OCI-LY3 (cell line): ENCODE measurements around the gene ACTMAP.

Source experiments
- H2AFZ ChIP-seq: fragments of 200-600, 300-600 bp; shearing (Covaris generic); 2 replicates; pipeline ENCODE4 v1.6.0; 2014; ENCODE audit warnings: antibody characterized with exemption, low read depth, low read length
- H3K27ac ChIP-seq: fragments of 200-600, 300-600 bp; sonication (generic); 2 replicates; pipeline ENCODE4 v1.5.1; 2014; ENCODE audit warnings: mild to moderate bottlenecking, low read length, moderate library complexity, mixed read lengths
- H3K27me3 ChIP-seq: fragments of 200-600, 300-600 bp; sonication (generic); 2 replicates; pipeline ENCODE4 v1.6.1; 2014; ENCODE audit warnings: low read depth, low read length, mixed read lengths
- H3K36me3 ChIP-seq: fragments of 200-600, 300-600 bp; sonication (generic); replicated peaks from 2 replicates; pipeline ENCODE3; 2014; ENCODE audit warnings: low read depth, low read length, mixed read lengths
- H3K4me1 ChIP-seq: fragments of 300-600, 200-600 bp; sonication (generic); 2 replicates; pipeline ENCODE4 v1.6.1; 2014; ENCODE audit warnings: low read length, mixed read lengths
- H3K4me2 ChIP-seq: fragments of 200-600, 300-600 bp; sonication (generic); 2 replicates; pipeline ENCODE4 v1.6.1; 2014; ENCODE audit warnings: low read length, mixed read lengths
- H3K4me3 ChIP-seq: fragments of 300-600, 200-600 bp; sonication (generic); 2 replicates; pipeline ENCODE4 v1.5.1; 2014; ENCODE audit warnings: antibody characterized with exemption, mild to moderate bottlenecking, low read length, moderate library complexity
- H3K79me2 ChIP-seq: fragments of 300-600, 200-600 bp; shearing (Covaris generic); 2 replicates; pipeline ENCODE4 v1.6.1; 2014; ENCODE audit warnings: mild to moderate bottlenecking, low read length, mixed read lengths
- H3K9ac ChIP-seq: fragments of 300-600, 200-600 bp; shearing (Covaris generic); 2 replicates; pipeline ENCODE4 v1.6.0; 2014; ENCODE audit warnings: mild to moderate bottlenecking, low read length, moderate library complexity
- H3K9me3 ChIP-seq: fragments of 200-600, 300-600 bp; shearing (Covaris generic); 2 replicates; pipeline ENCODE4 v1.6.1; 2014; ENCODE audit warnings: low read length, mixed read lengths; ENCODE audit not compliant: insufficient read depth
- H4K20me1 ChIP-seq: fragments of 200-600, 300-600 bp; sonication (generic); 2 replicates; pipeline ENCODE4 v1.6.1; 2016; ENCODE audit warnings: low read length, mixed read lengths; ENCODE audit not compliant: insufficient read depth
- EZH2phosphoT487 ChIP-seq: fragments of 200-600 bp; shearing (Covaris generic); IDR thresholded peaks from 2 replicates; pipeline ENCODE4 v1.6.1; 2018; ENCODE audit warnings: antibody characterized with exemption, mixed run types, low read depth
- TF ChIP-seq, protein P1 (sequence below): fragments of 200-600, 300-600 bp; sonication (generic); IDR thresholded peaks from 2 replicates; pipeline ENCODE4 v1.5.1; 2014; ENCODE audit warnings: antibody characterized with exemption, low read length, low read depth

ACTMAP gene

DNA sequence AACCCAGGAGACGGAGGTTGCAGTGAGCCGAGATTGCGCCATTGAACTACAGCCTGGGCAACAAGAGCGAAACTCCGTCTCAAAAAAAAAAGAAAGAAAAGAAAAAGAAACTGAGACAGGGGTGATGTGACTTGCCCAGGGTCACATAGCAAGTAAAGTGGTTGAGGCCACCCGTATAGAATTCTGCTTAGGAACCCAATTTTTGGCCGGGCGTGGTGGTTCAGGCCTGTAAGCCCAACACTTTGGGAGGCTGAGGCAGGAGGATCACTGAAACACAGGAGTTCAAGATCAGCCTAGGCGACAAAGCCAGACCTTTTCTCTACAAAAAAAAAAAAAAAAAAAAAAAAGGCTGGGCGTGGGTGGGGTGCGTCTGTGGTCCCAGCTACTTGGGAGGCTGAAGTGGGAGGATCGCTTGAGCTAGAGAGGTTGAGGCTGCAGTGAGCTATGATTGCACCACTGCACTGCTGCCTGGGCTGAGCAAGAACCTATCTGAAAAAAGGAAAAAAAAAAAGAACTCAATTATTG, 2.0 kb upstream of the ACTMAP start:
- Histone ChIP-seq H3K27ac (peak overlapping the region; percentile 80), H3K27me3 (no peaks in the 10 kb centered on the region), H3K79me2 (peaks cover 83% of the 10 kb centered on the region), H2AFZ (no peak overlapping the region), H3K36me3 (peaks cover 37% of the 10 kb centered on the region), H3K9ac (peak overlapping the region; percentile 97), H3K4me3 (peak overlapping the region; percentile 92), H3K4me2 (peak overlapping the region; percentile 73), H3K4me1 (peaks cover 50% of the 10 kb centered on the region), H4K20me1 (peaks cover 31% of the 10 kb centered on the region), H3K9me3 (no peaks in the 10 kb centered on the region)
- TF ChIP-seq EZH2phosphoT487, result no peak
- TF ChIP-seq, protein P1, sequence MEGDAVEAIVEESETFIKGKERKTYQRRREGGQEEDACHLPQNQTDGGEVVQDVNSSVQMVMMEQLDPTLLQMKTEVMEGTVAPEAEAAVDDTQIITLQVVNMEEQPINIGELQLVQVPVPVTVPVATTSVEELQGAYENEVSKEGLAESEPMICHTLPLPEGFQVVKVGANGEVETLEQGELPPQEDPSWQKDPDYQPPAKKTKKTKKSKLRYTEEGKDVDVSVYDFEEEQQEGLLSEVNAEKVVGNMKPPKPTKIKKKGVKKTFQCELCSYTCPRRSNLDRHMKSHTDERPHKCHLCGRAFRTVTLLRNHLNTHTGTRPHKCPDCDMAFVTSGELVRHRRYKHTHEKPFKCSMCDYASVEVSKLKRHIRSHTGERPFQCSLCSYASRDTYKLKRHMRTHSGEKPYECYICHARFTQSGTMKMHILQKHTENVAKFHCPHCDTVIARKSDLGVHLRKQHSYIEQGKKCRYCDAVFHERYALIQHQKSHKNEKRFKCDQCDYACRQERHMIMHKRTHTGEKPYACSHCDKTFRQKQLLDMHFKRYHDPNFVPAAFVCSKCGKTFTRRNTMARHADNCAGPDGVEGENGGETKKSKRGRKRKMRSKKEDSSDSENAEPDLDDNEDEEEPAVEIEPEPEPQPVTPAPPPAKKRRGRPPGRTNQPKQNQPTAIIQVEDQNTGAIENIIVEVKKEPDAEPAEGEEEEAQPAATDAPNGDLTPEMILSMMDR, result no peak

DNA sequence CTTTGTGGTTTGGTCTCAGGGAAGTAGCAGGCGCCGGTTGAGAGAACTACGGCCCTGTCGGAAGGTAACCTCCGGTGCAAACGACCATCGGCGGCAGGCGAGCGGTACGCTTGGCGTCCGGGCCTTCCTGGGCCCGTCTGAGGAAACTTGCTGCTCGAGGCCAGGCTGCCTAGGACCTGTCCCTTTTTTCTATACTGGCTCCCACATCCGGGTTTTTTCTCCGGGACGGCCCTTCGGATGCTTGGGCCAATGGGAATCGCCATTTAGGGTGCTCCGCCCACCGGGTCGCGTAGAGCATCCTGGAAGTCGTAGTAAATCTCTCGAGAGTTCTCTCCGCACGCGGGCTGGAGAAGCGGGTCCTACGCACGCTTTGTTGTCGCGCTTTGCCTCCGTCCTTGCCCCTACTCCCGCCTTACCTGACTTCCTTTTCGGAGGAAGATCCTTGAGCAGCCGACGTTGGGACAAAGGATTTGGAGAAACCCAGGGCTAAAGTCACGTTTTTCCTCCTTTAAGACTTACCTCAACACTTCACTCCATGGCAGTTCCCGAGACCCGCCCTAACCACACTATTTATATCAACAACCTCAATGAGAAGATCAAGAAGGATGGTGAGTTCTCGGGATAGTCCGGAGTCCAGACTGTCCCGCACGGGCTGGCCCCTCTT, 729 bp upstream of the ACTMAP start, which contains the start of gene SNRPA:
SNRPA (plus strand) TSS at position 330 of the 664 bp plus-strand sequence; CDS start at position 536, 206 bp downstream.
- Histone ChIP-seq H3K4me1 (peaks cover 45% of the 10 kb centered on the region), H3K79me2 (peaks cover 70% of the 10 kb centered on the region), H3K4me3 (peak within 1 kb of the TSS; percentile 92), H3K36me3 (peaks cover 24% of the 10 kb centered on the region), H3K27me3 (no peaks in the 10 kb centered on the region), H3K9me3 (no peaks in the 10 kb centered on the region), H2AFZ (no peak within 1 kb of the TSS; the same call in 1 of the 2 replicates), H4K20me1 (peaks cover 18% of the 10 kb centered on the region), H3K4me2 (peak within 1 kb of the TSS; percentile 95), H3K9ac (peak within 1 kb of the TSS; percentile 97), H3K27ac (peak within 1 kb of the TSS; percentile 80)
- TF ChIP-seq EZH2phosphoT487, result no peak
- TF ChIP-seq, protein P1, result no peak

DNA sequence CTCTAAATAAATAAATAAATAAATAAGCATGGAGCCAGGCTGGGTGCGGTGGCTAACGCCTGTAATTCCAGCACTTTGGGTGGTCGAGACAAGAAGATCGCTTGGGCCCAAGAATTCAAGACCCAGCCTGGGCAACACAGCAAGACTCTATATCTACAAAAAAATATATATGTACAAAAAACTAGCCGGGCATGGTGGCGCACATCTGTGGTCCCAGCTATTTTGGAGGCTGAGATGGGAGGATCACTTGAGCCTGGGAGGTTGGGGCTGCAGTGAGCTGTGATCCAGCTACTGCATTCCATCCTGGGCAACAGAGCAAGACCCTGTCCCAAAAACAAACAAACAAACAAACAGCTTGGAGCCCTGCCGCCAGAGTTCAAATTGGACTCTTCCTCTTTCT, 2.7 kb downstream of the ACTMAP start:
- peaks cover 15% of the 10 kb centered on the region for H3K4me1 ChIP-seq
- H3K79me2 ChIP-seq, result peaks cover 35% of the 10 kb centered on the region
- no peak overlapping the region for H3K4me3 ChIP-seq
- peaks cover 8% of the 10 kb centered on the region for H3K36me3 ChIP-seq
- no peaks in the 10 kb centered on the region for H3K27me3 ChIP-seq
- H3K9ac ChIP-seq, result no peak overlapping the region
- no peak overlapping the region for H3K4me2 ChIP-seq
- no peak overlapping the region for H3K27ac ChIP-seq
- no peak overlapping the region for H2AFZ ChIP-seq
- no peaks in the 10 kb centered on the region for H3K9me3 ChIP-seq
- no peaks in the 10 kb centered on the region for H4K20me1 ChIP-seq
- no peak for TF ChIP-seq EZH2phosphoT487
- TF ChIP-seq, protein P1, result no peak

DNA sequence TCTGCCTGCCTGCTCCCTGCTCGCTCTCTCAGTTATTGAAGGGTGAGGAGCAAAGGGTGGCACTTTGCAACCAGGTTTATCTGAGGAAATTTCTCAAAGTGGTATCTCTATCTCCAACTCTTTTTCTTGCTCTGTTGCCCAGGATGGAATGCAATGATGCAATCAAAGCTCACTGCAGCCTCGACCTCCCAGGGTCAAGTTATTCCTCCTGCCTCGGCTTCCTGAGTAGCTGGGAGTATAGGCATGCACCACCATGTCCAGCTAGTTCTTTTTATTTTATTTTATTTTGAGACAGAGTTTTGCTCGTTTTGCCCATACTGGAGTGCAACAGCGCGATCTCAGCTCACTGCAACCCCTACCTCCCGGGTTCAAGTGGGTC, 4.9 kb downstream of the ACTMAP start:
- H3K79me2 ChIP-seq, result peaks cover 20% of the 10 kb centered on the region
- no peaks in the 10 kb centered on the region for H3K9me3 ChIP-seq
- H3K4me2 ChIP-seq, result no peak overlapping the region
- no peak overlapping the region for H3K9ac ChIP-seq
- H2AFZ ChIP-seq, result no peak overlapping the region
- no peak overlapping the region for H3K4me3 ChIP-seq
- H3K36me3 ChIP-seq, result peaks cover 10% of the 10 kb centered on the region
- H3K27me3 ChIP-seq, result no peaks in the 10 kb centered on the region
- no peaks in the 10 kb centered on the region for H4K20me1 ChIP-seq
- no peak for TF ChIP-seq EZH2phosphoT487
- TF ChIP-seq, protein P1, result no peak
- no peak overlapping the region for H3K27ac ChIP-seq
- H3K4me1 ChIP-seq, result peaks cover 13% of the 10 kb centered on the region
